Smooth muscle cell (in vitro differentiated cells): Measurements from ENCODE around the gene GLRX3. TPM values are rescaled to one million over a fixed set of nuclear protein-coding genes. Genes with fewer than 3 reads are reported as not detected.

Experiments used
- DNase-seq: peaks from one replicate; lab custom pipeline; 2025; ENCODE audit not compliant: unreplicated experiment; lab: John Stamatoyannopoulos, UW
- H2AFZ ChIP-seq: fragments of 200-600 bp; sonication (generic); 2 replicates; pipeline ENCODE4 v1.6.0; 2016; ENCODE audit warnings: antibody characterized with exemption, low read depth, mild to moderate bottlenecking
- H3F3A ChIP-seq: fragments of 200-600 bp; sonication (generic); 2 replicates; pipeline ENCODE4 v1.6.0; 2017; ENCODE audit warnings: antibody characterized with exemption, low read depth
- H3K27ac ChIP-seq: fragments of 200-600 bp; sonication (generic); 2 replicates; pipeline ENCODE4 v1.5.1; 2016; ENCODE audit warnings: low read depth, mild to moderate bottlenecking
- H3K27me3 ChIP-seq: fragments of 200-600 bp; sonication (generic); 2 replicates; pipeline ENCODE4 v1.6.1; 2016; ENCODE audit warnings: low read depth, mild to moderate bottlenecking
- H3K36me3 ChIP-seq: fragments of 200-600 bp; sonication (generic); 2 replicates; pipeline ENCODE4 v1.5.1; 2016; ENCODE audit warnings: low read depth
- H3K4me1 ChIP-seq: fragments of 200-600 bp; sonication (generic); 2 replicates; pipeline ENCODE4 v1.5.1; 2016; ENCODE audit warnings: low read depth
- H3K4me2 ChIP-seq: fragments of 200-600 bp; sonication (generic); 2 replicates; pipeline ENCODE4 v1.6.0; 2016; ENCODE audit warnings: mild to moderate bottlenecking
- H3K4me3 ChIP-seq: fragments of 200-600 bp; sonication (generic); 2 replicates; pipeline ENCODE4 v1.5.1; 2016; ENCODE audit warnings: mild to moderate bottlenecking
- H3K79me2 ChIP-seq: fragments of 200-600 bp; sonication (generic); 2 replicates; pipeline ENCODE4 v1.6.0; 2016; ENCODE audit warnings: low read depth, mild to moderate bottlenecking
- H3K9ac ChIP-seq: fragments of 200-600 bp; sonication (generic); 2 replicates; pipeline ENCODE4 v1.6.0; 2016; ENCODE audit warnings: low read depth
- H3K9me3 ChIP-seq: fragments of 200-600 bp; sonication (generic); replicated peaks from 2 replicates; pipeline ENCODE4 v1.5.1; 2016; ENCODE audit warnings: low read depth
- H4K20me1 ChIP-seq: fragments of 200-600 bp; sonication (generic); 2 replicates; pipeline ENCODE4 v1.6.0; 2016; ENCODE audit warnings: low read depth
- WGBS: methylation state at CpG from one replicate; pipeline ENCODE4 v1.1.7; 2016; ENCODE audit warnings: low lambda C conversion rate; 5-methylcytosine and 5-hydroxymethylcytosine counted together
- polyA plus RNA-seq: library from polyadenylated mRNA; unstranded; fragments of >200 nt; fragmentation: Nextera tagmentation; extraction: Ambion mirVana; gene quantifications from 2 replicates; pipeline ENCODE4 v1.2.1, GENCODE V29; 2016
- total RNA-seq: library from RNA; depleted of rRNA; stranded (reverse); fragments of >200 nt; gene quantifications from 2 replicates; pipeline ENCODE4 v1.2.3, GENCODE V29; 2014
- TF ChIP-seq, protein P1 (sequence below): fragments of 200-600 bp; sonication (generic); IDR thresholded peaks from 2 replicates; pipeline ENCODE4 v1.5.1; 2017; ENCODE audit warnings: borderline replicate concordance, mild to moderate bottlenecking, antibody characterized with exemption; ENCODE audit not compliant: insufficient read depth, poor library complexity, severe bottlenecking

The GLRX3 gene
- total and polyA plus RNA-seq, 2 experiments from 2014 or later, result 125 to 132 TPM

DNA sequence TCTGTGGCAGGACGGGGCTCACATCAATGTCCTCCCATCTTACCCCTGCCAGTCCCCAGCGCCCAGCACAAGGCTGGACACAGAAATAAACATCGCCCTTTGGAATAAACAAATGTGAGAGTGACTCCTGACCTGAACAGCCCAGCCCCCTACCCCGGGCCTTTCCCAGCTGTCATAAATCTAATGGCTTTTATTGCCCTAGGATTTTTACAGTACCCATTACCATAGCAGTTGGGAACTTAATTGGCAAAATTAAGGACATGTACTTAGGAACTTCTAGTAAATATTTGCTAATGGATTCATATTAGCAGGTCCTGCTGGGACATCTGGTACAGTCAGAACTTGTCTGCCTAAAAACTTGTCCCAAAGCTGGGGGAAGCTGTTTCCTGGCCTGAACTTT is 76.6 kb downstream of the GLRX3 start:
- 82% methylated on average over 4 of the region's 4 CpGs for WGBS
- no peaks in the 10 kb centered on the region for H3K36me3 ChIP-seq
- H3K4me3 ChIP-seq, result no peak overlapping the region
- no peaks in the 10 kb centered on the region for H3K79me2 ChIP-seq
- no peaks in the 10 kb centered on the region for H3K9me3 ChIP-seq
- H4K20me1 ChIP-seq, result no peaks in the 10 kb centered on the region
- H3F3A ChIP-seq, result no peaks in the 10 kb centered on the region
- no peaks in the 10 kb centered on the region for H3K4me1 ChIP-seq
- TF ChIP-seq, protein P1, sequence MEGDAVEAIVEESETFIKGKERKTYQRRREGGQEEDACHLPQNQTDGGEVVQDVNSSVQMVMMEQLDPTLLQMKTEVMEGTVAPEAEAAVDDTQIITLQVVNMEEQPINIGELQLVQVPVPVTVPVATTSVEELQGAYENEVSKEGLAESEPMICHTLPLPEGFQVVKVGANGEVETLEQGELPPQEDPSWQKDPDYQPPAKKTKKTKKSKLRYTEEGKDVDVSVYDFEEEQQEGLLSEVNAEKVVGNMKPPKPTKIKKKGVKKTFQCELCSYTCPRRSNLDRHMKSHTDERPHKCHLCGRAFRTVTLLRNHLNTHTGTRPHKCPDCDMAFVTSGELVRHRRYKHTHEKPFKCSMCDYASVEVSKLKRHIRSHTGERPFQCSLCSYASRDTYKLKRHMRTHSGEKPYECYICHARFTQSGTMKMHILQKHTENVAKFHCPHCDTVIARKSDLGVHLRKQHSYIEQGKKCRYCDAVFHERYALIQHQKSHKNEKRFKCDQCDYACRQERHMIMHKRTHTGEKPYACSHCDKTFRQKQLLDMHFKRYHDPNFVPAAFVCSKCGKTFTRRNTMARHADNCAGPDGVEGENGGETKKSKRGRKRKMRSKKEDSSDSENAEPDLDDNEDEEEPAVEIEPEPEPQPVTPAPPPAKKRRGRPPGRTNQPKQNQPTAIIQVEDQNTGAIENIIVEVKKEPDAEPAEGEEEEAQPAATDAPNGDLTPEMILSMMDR, result no peak
- H3K9ac ChIP-seq, result no peak overlapping the region
- no peak for DNase-seq
- no peak overlapping the region for H3K27ac ChIP-seq
- H3K27me3 ChIP-seq, result no peaks in the 10 kb centered on the region
- no peak overlapping the region for H2AFZ ChIP-seq
- no peak overlapping the region for H3K4me2 ChIP-seq

DNA sequence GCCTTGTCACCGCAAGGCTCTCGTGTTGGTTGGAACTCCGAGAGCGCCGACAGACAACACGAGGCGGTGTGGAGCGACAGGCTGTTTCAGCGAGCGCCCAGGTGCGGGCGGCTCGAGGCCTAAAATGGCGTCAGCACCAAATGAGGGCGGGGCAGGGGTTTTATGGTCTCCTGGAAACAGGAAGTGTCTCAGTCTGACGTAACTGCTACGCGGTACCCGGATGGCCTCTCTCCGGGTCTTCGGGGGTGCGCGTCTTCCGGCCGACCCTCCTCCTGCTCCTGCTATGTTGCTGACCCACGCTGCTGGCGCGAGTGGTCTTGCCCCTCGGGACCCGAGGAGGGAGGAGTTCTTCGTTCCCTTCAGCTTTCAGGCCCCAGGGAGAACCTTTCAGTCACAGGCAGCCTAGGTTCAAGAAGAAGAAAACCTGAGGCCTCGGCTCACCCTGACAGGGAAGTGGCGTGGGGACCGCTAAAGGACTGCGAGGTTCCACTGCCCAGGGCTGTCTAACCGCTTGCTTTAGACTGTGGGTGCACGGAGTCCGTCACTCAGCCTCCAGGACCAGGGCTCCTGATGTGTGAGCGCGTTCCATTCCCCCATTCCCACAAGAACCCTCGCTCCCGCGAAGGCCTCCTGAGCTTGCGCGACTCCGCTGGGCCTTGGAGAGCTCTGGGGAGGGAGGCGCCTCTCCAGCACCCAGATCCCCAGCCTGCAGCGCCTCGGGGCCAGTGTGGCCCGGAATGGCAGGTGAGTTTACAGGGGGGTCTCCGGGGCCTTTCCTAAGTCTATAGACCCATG is 77.3 kb downstream of the GLRX3 start:
- H3K27me3 ChIP-seq, result no peaks in the 10 kb centered on the region
- H3K27ac ChIP-seq, result no peak overlapping the region
- H3K4me3 ChIP-seq, result no peak overlapping the region
- WGBS, result 95% methylated on average over 51 of the region's 51 CpGs
- H3K79me2 ChIP-seq, result no peaks in the 10 kb centered on the region
- H2AFZ ChIP-seq, result no peak overlapping the region
- TF ChIP-seq, protein P1, result no peak
- no peaks in the 10 kb centered on the region for H3K4me1 ChIP-seq
- H3F3A ChIP-seq, result no peaks in the 10 kb centered on the region
- no peak overlapping the region for H3K4me2 ChIP-seq
- no peak overlapping the region for H3K9ac ChIP-seq
- no peaks in the 10 kb centered on the region for H3K9me3 ChIP-seq
- no peaks in the 10 kb centered on the region for H4K20me1 ChIP-seq
- DNase-seq, result no peak
- no peaks in the 10 kb centered on the region for H3K36me3 ChIP-seq

DNA sequence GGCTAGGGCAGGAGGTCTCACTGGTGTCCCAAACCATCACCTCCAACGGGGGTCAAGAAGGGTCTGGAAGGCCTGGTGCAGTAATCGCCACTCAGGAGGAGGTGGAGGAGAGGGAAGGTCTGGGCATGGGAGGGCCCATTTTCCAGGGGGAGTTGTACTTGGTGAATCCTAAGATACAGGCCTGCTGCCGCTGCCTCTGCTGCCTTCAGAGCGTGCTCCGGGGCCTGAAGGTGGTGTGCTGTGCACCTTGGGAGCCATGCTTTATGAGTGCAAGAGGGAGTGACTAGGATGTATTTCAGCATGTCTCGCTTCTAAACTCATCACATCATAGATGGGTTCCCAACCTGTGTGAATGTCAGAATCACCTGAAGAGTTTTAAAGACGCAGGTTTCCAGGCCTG is 78.2 kb downstream of the GLRX3 start:
- no peak overlapping the region for H2AFZ ChIP-seq
- no peaks in the 10 kb centered on the region for H3K9me3 ChIP-seq
- no peak overlapping the region for H3K4me2 ChIP-seq
- H3F3A ChIP-seq, result no peaks in the 10 kb centered on the region
- H3K4me3 ChIP-seq, result no peak overlapping the region
- DNase-seq, result no peak
- no peaks in the 10 kb centered on the region for H3K27me3 ChIP-seq
- H3K79me2 ChIP-seq, result no peaks in the 10 kb centered on the region
- H3K27ac ChIP-seq, result no peak overlapping the region
- H4K20me1 ChIP-seq, result no peaks in the 10 kb centered on the region
- H3K36me3 ChIP-seq, result no peaks in the 10 kb centered on the region
- TF ChIP-seq, protein P1, result no peak
- no peaks in the 10 kb centered on the region for H3K4me1 ChIP-seq
- 97% methylated on average over 7 of the region's 7 CpGs for WGBS
- no peak overlapping the region for H3K9ac ChIP-seq
